ENCODE measurements around the gene STAM2. TPM values are rescaled to one million over a fixed set of nuclear protein-coding genes. Genes with fewer than 3 reads are reported as not detected.

STAM2 gene
- total and polyA plus RNA-seq, 2 of the 13 experiments (the other 11 are each of a cell fraction or from before 2014, with no cell fraction given): 14.7 to 24.1 TPM

DNA sequence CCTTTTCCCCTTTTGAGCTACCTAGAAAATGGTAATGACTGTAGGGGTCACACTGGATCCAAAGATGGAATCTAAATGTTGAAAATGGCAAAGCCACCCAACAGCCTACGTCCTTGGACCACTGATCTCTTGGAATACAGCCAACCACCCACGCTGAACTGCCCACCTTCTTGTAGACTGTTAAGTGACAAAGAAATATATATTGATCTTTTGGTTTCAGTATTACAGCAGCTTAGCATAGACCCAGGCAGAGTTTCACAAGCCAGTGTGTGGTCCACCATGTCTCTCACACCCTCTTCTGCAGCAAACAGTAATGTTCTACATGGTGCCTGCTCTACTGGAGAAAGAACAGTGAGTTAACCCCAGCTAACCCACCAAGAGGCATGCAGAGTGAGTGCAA lies 96.9 kb downstream of the STAM2 start (continued):
- TF ChIP-seq U2AF1 (optimal IDR thresholded peaks at IDR 0.05; ENCODE audit: low read depth, low read length): no peak
- no peak for TF ChIP-seq ARNT (IDR thresholded peaks at IDR 0.05)
- no peak for TF ChIP-seq ESRRA (CRISPR knock-in tag; IDR thresholded peaks at IDR 0.05; ENCODE audit: low read depth)
- TF ChIP-seq REPIN1 (CRISPR knock-in tag; IDR thresholded peaks at IDR 0.05; ENCODE audit: borderline replicate concordance, low read depth): 0 out of 2 replicates have a peak, but pooled peaks have one; percentile 17
- TF ChIP-seq STAG1 (CRISPR knock-in tag; IDR thresholded peaks at IDR 0.05): peak; percentile 33; the same call in 1 of the 2 replicates
- TF ChIP-seq FOSL1 (CRISPR knock-in tag; IDR thresholded peaks at IDR 0.05; ENCODE audit: borderline replicate concordance): no peak
- TF ChIP-seq GATAD2A (CRISPR knock-in tag; IDR thresholded peaks at IDR 0.05): peak; percentile 31; the same call in 1 of the 2 replicates
- TF ChIP-seq NRL (CRISPR knock-in tag; IDR thresholded peaks at IDR 0.05; ENCODE audit: borderline replicate concordance): no peak
- peak; percentile 35; the same call in 1 of the 2 replicates for TF ChIP-seq SALL1 (CRISPR knock-in tag; IDR thresholded peaks at IDR 0.05)
- no peak for TF ChIP-seq ZNF550 (CRISPR knock-in tag; IDR thresholded peaks at IDR 0.05; ENCODE audit: borderline replicate concordance)
- TF ChIP-seq, protein P1, sequence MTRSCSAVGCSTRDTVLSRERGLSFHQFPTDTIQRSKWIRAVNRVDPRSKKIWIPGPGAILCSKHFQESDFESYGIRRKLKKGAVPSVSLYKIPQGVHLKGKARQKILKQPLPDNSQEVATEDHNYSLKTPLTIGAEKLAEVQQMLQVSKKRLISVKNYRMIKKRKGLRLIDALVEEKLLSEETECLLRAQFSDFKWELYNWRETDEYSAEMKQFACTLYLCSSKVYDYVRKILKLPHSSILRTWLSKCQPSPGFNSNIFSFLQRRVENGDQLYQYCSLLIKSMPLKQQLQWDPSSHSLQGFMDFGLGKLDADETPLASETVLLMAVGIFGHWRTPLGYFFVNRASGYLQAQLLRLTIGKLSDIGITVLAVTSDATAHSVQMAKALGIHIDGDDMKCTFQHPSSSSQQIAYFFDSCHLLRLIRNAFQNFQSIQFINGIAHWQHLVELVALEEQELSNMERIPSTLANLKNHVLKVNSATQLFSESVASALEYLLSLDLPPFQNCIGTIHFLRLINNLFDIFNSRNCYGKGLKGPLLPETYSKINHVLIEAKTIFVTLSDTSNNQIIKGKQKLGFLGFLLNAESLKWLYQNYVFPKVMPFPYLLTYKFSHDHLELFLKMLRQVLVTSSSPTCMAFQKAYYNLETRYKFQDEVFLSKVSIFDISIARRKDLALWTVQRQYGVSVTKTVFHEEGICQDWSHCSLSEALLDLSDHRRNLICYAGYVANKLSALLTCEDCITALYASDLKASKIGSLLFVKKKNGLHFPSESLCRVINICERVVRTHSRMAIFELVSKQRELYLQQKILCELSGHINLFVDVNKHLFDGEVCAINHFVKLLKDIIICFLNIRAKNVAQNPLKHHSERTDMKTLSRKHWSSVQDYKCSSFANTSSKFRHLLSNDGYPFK (CRISPR knock-in tag; IDR thresholded peaks at IDR 0.05; ENCODE audit: borderline replicate concordance): no peak
- TF ChIP-seq, protein P2, sequence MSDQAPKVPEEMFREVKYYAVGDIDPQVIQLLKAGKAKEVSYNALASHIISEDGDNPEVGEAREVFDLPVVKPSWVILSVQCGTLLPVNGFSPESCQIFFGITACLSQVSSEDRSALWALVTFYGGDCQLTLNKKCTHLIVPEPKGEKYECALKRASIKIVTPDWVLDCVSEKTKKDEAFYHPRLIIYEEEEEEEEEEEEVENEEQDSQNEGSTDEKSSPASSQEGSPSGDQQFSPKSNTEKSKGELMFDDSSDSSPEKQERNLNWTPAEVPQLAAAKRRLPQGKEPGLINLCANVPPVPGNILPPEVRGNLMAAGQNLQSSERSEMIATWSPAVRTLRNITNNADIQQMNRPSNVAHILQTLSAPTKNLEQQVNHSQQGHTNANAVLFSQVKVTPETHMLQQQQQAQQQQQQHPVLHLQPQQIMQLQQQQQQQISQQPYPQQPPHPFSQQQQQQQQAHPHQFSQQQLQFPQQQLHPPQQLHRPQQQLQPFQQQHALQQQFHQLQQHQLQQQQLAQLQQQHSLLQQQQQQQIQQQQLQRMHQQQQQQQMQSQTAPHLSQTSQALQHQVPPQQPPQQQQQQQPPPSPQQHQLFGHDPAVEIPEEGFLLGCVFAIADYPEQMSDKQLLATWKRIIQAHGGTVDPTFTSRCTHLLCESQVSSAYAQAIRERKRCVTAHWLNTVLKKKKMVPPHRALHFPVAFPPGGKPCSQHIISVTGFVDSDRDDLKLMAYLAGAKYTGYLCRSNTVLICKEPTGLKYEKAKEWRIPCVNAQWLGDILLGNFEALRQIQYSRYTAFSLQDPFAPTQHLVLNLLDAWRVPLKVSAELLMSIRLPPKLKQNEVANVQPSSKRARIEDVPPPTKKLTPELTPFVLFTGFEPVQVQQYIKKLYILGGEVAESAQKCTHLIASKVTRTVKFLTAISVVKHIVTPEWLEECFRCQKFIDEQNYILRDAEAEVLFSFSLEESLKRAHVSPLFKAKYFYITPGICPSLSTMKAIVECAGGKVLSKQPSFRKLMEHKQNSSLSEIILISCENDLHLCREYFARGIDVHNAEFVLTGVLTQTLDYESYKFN (CRISPR knock-in tag; conservative IDR thresholded peaks at IDR 0.05): peak; percentile 51
- TF ChIP-seq JDP2 (CRISPR knock-in tag; IDR thresholded peaks at IDR 0.05; ENCODE audit: borderline replicate concordance): no peak
- no peak for TF ChIP-seq MXD4 (CRISPR knock-in tag; IDR thresholded peaks at IDR 0.05)
- TF ChIP-seq SP140L (CRISPR knock-in tag; IDR thresholded peaks at IDR 0.05; ENCODE audit: borderline replicate concordance): no peak
- TF ChIP-seq, protein P3, sequence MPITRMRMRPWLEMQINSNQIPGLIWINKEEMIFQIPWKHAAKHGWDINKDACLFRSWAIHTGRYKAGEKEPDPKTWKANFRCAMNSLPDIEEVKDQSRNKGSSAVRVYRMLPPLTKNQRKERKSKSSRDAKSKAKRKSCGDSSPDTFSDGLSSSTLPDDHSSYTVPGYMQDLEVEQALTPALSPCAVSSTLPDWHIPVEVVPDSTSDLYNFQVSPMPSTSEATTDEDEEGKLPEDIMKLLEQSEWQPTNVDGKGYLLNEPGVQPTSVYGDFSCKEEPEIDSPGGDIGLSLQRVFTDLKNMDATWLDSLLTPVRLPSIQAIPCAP (CRISPR knock-in tag; IDR thresholded peaks at IDR 0.05; ENCODE audit: low read depth): no peak
- TF ChIP-seq, protein P4, sequence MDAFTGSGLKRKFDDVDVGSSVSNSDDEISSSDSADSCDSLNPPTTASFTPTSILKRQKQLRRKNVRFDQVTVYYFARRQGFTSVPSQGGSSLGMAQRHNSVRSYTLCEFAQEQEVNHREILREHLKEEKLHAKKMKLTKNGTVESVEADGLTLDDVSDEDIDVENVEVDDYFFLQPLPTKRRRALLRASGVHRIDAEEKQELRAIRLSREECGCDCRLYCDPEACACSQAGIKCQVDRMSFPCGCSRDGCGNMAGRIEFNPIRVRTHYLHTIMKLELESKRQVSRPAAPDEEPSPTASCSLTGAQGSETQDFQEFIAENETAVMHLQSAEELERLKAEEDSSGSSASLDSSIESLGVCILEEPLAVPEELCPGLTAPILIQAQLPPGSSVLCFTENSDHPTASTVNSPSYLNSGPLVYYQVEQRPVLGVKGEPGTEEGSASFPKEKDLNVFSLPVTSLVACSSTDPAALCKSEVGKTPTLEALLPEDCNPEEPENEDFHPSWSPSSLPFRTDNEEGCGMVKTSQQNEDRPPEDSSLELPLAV (CRISPR knock-in tag; conservative IDR thresholded peaks at IDR 0.05; ENCODE audit: low read depth): no peak
